CD4-positive, alpha-beta T cell treated with Interleukin-15 for 4 hours (primary cell): ENCODE measurements around the gene PCBP3.

Experiments
- DNase-seq: peaks from one replicate; pipeline ENCODE4 v3.0.0-alpha.2; 2020; ENCODE audit warnings: low spot score

Gene PCBP3

DNA sequence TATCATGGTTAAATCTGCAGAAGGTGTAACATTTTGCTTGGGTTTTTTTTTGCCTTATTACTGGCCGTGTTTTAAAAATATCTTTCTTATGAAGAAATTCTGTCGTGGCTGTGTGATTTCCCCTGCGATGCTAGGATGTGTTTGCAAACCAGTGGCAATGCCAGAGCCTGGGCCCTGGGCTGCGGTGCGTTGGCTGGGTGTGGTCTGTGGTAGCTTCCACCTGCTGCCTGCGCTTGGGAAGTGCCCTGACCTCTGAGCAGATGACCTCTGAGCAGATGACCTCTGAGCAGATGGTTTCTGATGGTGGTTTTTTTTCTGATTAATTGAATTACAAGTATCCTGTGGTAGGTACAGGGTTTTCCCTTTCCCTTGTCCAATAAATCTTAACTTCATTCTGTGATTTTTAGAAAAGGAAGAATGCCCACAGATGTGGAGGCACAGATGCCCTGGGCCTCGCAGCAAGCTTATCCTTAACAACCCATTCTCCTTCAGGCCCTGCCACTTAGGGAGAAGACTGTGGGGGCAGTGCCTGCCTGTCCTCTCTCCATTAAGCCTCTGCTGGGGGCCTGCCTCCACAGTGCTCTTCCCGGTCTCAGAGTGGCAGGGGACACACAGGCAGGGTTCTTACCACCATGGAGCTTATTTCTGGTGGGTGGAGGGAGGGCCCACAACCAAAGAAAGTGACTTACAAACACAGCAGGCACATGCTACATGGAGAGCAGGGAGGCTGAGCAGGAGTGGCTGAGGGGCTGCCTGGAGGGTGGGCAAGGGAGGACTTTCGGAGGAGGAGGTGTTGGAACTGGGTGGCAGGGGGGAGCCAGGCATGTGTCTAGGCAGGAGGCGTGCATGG lies 81.7 kb downstream of the PCBP3 start:
- DNase-seq, result no peak

DNA sequence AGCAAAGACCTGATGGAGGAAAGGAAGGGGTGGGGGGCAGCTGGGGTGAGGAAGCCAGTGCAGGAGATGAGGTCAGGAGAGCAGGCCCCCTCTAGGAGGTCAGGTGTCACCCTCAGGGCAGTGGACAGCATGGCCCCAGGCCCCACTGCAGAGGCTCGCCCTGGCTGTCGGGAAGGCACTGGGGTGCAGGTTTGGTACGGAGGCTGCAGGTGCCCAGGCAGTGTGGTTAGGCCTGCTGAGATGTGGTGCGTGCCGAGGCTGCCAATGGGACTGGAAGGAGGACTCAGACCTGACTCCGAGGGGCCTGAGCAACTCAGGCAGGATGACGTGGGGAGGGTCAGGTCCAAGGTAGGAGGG lies 82.3 kb downstream of the PCBP3 start:
- no peak for DNase-seq

DNA sequence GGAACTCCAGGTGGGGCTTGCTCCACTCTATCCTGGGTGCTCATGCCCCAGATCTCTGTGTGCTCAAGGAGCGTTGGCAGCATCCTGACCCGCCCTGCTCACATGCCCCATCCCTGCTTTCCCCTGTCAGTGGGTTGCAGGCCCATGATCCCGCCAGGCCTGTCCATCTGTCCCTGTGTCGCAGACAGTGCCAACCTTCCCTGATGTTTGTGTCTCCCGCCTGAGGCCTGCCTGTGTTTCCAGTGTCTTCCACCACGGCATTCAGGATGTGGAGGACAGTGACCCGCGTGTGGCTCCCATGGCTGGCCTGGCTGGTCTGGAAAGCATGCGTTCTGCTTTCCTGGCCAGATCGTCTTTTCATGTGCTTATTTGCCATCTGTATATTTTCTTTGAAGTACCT lies 82.9 kb downstream of the PCBP3 start:
- DNase-seq, result no peak

DNA sequence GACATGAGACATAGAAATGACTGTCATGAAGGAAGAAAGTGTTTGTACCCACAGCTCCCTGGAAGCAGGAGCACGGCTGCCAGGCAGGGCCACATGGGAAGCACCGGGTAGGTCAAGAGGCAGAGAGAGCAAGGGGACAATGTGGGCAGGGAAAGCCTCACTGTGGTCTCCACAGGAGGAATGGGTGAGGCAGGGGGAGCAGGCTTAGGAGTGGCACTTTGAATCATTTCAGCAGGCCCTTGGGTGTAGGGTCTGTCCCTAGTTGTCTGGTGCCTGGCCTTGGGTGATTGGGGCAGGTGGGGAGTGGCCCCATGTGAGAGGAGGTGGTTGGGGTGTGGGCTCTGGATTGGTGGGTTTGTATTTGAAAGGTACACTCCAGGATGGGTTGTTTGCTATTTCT lies 83.9 kb downstream of the PCBP3 start:
- no peak for DNase-seq

DNA sequence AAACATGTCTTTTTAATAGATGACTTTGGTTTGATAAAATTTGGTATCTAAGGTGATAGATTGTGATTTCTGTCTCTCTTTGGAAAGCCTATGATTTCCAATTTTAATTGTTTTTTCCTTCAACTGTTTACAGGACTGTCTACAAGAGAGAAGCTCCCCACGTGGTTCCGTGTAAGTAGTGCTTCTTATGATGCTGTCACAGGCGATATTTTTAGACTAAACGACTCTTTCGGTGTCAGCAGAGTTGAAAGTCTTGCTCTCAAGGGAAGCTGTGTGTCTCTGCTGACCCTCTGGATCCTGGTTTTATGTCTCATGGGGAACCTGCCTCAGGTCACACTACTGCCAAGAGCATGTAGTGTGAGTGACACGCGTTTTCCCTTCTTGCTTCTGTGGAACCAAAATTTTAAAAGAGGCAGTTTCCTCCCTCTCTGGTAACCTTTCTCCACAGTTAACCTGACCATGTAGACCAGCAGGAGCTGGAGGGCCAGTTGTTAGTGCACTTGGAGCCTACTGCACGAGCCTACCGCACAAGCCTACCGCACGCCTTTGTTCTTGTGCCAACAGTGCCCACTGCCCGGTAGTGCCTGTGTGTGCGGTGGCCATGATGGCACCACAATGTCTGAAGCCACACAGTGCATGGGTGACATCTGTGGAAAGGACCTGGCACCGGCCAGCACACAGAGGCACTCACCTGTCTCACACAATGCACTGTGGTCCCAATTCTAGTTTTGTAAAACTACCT lies 91.9 kb downstream of the PCBP3 start:
- DNase-seq, result no peak

DNA sequence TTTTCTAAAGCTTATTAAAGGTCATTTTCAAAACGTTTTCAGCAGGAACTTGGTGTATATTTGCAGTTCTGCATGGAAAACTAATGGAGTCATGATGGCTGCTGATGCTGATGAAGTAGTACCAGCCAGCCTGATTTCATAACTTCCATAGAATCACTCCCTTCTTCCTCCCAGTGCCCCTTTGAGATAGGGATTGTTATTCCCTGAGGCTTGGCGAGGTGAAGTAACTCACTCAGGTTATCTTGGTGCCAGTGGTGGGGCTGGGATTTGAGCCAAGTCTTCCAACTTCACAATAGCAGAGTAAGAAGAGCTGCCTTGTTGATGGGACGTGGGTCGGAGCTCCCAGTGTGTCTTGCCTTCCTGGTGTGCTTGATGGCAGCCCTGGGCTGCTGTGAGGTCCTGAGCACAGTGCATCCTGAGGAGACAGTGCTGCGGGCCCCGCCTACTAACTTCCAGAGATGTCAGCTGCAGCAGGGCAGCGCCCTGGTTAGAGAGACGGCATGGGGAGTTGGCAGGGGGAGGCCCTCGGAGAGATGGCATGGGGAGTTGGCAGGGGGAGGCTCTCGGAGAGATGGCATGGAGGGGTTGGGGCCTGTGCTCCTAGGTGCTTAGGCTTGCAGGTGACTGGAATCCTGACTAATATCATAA lies 92.6 kb downstream of the PCBP3 start:
- no peak for DNase-seq

GRCh38 chr21:45736690-45737484 lies 93.4 kb downstream of the PCBP3 start:
- DNase-seq, result no peak

DNA sequence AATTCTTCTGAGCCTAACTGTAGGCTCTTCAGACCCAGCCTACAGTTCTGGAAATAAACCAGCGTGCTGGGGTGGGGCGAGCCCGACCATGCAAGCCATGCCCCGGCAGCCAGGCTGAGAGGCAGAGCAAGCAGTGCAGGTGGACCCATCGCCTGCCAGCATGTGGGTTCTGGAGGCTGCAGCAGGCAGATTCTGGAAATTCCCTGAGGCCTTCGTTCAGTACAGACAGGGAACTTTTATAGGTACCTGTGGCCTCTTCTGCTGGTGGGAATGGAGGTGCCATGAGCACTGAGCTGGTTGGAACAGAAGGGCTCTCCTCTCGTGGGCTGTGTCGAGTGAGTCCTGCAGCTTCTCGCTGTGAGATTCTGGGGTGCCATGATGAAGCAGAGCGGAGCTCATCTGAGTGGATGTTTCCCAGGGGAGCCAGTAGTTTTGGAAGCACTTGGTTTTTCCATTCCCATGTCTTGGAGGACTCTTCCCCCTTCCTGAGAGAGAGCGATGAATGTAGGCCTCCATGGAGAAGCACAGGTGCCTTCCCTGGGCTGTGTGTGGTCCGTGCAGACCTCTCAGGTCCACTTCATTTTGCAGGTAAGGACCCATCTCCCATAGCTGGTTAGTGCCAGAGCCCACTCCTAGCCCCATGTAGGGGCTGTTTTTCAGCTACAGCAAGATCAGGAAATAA lies 94.1 kb downstream of the PCBP3 start:
- no peak for DNase-seq

GRCh38 chr21:45739218-45740087 lies 95.9 kb downstream of the PCBP3 start:
- no peak for DNase-seq

DNA sequence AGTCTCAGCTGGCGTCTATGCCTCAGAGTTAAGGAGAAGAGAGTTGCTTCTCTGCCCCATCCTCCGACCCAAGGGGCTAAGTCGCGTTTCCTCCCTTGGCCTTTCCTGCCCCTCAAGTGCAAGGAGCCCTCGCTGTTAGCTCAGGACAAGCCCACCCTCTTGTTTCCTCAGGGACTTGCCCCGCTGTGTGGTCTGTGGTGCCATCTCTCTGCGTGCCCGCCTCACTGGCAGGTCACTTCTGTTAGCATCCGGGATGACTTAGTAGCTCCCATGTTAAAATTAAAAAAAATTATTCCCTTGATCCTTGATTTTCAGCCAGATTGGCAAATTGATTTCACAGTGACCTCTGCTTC lies 96.5 kb downstream of the PCBP3 start:
- DNase-seq, result no peak

DNA sequence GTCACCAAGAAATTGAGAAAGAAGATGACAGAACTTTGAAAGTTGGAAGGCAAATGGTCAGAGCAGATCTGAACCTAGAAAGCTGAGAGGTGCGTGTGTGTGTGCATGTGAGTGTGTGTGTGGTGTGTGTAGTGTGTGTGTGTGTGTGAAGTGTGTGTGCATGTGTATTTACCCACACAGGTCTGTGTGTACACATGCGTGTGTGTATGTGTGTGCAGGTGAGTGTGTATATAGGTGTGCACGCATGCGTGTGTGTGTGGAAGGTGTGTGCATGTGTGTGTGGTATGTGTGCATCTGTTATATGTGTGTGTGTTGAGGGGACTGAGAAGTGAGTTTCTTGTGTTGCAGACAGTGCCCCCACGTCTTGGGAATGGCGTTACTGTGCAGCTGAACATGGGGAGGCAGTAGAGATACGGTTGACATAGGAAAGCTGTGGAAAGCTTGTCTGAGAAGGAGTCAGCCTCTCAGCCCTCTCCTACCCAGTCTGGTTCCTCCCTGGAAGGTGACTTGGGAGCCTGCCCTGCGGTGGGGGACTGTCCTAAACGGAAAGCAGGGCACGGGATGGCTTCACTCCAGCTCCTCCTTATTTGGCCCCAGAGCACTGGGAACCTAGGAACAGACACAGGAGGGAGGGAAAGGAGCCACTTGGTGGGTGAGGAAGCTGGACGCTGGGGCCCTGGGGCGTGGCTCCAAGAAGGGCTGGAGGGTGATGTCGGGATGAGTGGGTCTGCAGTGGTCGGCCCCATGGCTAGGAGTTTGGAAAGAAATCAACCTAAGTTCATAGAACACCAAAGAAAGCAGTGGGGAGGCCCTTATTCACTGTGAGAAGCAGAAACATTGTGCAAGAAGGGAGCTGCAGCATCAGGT lies 97.2 kb downstream of the PCBP3 start:
- no peak for DNase-seq

- no peak for DNase-seq
These were observed 98.2 kb downstream of the PCBP3 start for GRCh38 chr21:45741691-45742090.

DNA sequence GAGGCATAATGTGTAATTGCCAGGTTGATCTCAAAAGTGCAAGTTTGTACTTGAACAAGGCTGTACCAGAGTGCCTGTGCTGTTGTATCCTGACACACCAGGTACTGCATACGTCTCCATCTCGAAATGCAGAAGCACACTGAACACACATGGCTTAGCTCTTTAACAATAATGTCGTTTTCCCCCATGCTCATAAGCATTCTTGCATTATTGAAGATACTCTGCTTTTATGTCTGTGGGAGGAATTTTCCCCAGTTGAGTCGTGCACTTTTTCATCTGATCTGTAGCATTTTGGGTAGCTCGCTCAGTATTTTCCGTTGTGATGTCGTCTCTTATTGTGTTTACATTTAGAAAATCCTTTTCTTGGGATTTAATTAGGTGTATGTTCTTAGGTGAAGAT lies 98.7 kb downstream of the PCBP3 start:
- no peak for DNase-seq

DNA sequence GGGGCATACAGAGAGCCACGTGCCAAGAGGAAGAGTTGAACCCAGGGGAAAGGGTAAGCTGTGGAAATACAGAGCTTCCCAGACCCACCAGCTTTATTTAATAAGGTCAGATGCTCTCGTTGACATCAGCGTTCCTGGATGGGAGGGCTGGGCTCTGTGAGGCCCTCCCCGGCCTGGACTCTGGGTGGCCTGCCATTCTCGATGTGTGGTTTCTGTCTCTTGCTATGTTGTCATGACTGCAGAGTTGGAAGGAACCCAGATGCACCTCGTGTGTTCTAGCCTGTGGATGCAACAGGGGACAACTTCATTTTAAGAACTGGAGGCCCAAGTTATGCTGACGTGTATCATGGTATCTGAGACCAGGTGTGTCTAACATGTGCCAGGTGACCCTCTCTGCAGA lies 101.7 kb downstream of the PCBP3 start:
- no peak for DNase-seq

DNA sequence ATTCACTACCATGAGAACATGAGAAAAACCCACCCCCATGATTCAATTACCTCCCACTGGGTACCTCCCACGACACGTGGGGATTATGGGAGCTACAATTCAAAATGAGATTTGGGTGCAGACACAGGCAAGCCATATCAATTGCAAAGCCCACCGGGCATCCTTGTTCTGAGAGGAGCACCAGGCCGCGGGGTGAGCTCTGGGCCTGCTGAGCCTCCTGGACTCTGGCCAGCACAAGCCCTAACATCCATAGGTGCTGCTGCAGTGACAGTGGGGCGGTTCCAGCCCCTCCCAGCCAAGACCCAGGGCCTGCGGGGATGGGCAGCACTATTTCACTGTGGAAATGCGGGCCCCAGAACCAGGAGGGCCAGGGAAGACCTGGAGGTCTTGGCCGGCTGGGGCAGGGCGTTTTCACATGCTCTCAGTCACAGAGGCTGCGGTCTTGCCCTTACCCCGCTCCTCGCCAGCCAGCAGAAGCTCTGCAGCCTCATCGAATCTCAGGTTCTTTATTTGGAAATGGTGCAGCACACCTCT lies 103.8 kb downstream of the PCBP3 start:
- no peak for DNase-seq

- no peak for DNase-seq
These were observed 104.4 kb downstream of the PCBP3 start for GRCh38 chr21:45747802-45748445.

GRCh38 chr21:45748593-45748992 lies 105.1 kb downstream of the PCBP3 start:
- no peak for DNase-seq

DNA sequence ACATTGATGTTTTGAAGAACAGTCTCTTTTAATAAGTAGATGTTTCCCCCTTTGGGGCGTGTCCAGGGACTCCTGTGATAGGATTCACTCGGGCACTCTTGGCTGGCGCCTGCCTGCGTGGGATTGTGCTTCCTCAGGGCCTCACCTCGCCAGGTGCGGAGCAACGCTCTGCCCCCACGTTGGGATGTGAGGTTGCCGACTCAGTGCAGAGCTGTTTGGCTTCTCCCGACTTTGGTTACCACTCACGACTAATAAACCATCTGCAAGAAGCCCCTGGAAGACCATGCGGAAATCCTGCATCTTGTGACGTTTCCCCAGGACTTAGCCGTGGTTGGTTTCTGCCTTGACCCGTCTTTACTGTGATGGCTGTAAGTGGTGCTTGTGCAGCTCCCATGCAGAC lies 106.4 kb downstream of the PCBP3 start:
- no peak for DNase-seq

GRCh38 chr21:45750936-45751335 lies 107.4 kb downstream of the PCBP3 start:
- DNase-seq, result no peak
